Daoy (cell line): Measurements from ENCODE around the gene SYPL1. TPM values are rescaled to one million over a fixed set of nuclear protein-coding genes. Genes with fewer than 3 reads are reported as not detected.

ENCODE experiments used
- DNase-seq: peaks from one replicate; pipeline ENCODE4 v3.0.0-alpha.2; 2015; ENCODE audit warnings: low read depth
- total RNA-seq: library from RNA; depleted of rRNA; stranded (reverse); fragments of >200 nt; shearing (Covaris generic); gene quantifications from 2 replicates; pipeline ENCODE4 v1.2.3, GENCODE V29; 2014

The SYPL1 gene
- total RNA-seq, 1 experiment from 2014 or later: 67.9 TPM

DNA sequence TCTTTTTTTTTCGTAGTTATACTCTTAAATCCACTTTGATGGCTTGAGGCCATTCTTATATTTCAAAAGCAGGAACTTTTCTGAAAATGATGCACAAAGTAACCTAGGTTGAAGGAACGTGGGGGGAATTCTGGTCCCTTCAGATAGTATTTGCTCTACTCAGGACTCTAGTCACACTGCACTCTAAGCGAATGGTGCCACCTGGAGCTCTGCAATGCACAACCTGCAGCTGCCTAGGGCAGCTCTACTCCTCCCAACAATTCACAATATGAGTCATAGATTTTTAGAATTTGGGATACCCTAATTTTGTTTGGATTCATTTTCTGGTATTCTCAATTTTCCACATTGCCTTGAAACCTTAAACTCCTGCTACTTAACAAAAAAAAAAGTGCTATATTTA lies 17.3 kb downstream of the SYPL1 start:
- DNase-seq: no peak

DNA sequence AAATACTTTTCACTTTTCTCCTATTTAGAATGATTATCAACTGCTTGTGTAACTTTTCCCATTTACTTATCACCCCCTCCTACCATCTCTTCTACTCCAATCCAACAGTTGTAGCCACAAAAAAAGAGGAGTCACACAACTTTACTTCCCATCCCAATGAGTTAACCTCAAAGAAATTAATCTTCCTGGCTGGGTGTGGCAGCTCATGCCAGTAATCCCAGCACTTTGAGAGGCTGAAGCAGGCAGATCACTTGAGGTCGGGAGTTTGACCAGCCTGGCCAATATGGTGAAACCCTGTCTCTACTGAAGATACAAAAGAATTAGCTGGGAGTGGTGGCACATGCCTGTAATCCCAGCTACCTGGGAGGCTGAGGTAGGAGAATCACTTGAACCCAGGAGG lies 19.9 kb downstream of the SYPL1 start:
- no peak for DNase-seq

DNA sequence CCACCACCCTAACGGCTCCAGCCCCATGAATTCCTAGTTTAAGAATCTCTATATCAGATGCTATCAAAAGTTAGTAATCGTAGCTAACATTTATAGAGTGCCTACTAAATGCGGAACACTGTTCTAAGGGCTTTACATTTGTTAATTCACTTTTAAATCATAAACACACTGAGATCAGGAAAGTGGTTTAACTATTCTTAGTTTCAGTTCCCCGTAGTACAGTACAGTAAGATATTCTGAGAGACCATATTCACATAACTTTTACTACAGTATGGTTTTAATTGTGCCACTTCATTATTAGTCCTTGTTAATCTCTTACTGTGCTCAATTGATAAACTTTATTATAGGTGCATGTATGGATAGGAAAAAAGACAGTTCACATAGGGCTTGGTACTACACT lies 22.5 kb downstream of the SYPL1 start:
- DNase-seq: no peak

DNA sequence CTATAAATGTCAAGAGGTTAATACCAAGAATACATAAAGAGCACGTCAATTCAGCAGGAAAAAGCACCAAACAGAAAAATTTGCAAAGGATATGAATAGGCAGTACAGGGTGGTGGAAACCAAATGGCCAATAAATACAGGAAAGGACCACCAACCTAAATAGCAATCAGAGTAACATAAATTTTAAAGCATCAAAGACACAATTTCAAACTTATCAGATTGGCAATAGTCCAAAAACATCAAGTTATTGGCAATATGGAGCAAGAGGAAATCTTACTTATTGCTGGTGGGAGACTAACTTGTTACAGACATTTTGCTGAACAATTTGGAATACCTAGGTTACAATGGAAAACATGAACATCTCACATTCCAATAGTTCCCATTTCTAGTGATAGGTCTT lies 24.1 kb downstream of the SYPL1 start:
- no peak for DNase-seq

DNA sequence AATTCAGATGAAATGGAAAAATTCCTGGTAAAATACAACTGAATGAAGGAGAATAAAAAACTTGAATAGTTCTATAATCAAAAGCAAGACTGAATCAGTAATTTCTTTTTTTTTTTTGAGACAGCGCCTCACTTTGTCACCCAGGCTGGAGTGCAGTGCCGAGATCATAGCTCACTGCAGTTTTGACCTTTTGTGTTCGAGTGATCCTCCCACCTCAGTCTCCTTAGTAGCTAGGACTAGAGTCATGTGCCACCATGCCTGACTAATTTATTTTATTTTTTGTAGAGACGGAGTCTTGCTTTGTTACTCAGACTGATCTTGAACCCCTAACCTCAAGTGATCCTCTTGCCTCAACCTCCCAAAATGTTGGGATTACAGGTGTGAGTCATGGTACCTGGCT lies 26.1 kb downstream of the SYPL1 start:
- no peak for DNase-seq

DNA sequence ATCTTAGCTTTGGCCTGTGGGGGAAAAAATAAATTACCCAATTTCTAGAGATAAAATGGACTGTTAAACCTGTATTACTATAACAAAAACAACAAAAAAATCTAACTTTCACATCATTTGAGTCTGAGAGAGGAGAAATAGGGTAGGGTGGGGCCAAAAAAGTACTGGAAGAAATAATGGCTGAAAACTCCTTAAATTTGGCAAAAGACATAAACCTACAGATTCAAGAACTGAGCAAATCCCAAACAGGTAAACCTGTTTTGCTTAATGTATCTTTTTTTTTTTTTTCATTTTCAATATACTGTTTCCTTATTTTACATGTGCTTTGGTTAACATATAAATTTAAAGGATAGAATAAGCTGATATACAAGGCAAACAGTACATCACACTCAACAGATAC lies 27.1 kb downstream of the SYPL1 start:
- no peak for DNase-seq

DNA sequence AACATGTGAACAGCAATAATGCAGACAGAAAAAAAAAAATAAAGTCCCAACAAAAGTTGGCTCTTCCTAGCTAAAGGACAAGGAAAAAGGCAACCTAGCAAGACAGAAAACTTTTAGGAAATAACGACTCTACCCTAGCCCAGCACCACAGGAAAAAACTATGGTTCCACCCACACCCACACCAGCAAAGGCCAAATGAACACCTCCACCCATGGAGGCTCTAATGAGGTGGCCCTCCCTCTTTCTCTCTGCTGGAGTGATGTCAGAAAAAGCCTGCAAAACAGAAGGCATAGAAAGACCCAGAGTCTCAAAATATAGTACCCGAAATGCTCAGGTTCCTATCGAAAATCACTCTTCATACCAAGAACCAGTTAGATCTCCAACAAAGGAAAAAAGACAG lies 28.4 kb downstream of the SYPL1 start:
- no peak for DNase-seq

DNA sequence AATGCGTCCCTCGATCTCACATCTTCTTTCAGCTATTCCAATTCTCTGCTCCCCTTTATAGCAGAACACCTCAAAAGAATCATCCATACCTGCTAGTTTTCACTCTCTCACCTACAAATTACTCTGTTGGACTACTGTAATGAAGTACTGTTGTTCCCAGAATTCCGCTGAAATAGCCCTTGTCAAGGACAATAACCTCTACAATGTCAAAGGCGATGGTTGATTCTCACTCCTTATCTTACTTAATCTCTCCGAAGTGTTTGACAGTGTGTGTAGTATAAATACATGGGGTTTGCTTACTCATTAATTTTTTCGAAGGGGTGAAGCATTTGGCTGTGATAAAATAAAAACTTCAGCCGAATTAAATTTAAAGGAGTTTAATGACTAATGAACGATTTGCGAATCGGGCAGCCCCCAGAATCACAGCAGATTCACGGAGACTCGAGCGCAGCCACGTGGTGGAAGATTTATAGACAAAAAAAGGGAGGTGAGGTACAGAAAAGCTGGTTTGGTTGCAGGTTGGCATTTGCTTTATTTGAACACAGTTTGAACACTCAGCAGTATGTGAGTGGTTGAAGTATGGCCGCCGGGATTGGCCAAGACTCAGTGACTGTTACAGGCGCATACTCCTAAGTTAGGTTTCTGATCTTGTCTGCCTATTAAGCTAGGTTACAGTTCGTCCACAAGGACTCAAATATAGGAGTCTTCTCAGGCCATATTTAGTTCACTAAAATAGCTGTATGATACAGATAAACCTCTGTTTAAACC lies 29.8 kb downstream of the SYPL1 start:
- no peak for DNase-seq

DNA sequence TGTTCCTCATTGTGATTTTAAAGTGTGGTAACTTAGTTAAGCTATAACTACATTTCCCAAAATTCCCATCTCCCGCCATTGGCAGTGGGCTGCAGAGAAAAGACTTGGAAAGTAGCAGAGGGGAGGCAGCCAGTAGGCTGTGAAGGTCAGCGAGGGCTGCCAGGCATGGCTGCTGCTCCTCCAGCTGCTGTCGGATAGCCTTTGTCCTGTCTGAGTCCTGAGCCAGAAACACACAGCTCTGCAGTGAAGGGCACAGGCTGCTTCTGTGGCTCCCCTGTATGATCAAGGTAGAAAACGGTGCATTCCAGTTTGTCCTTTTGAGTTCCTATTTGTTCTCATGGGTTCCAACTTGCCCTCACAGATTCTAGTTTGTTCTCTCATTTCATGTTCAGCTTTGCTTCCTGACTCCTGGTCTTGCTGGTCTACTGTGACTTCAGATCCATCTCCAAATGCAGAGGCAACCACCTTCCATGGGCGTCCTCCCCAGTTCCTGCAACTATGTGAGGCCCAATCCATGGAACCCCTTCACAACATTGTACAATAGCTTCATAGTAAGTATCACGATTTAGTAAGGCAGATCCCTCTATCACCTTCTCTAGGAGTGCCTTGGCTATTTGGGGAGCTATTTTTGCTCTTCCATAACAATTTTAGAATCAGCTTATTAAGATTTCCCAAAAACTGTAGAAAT lies 31.7 kb downstream of the SYPL1 start:
- DNase-seq: no peak

DNA sequence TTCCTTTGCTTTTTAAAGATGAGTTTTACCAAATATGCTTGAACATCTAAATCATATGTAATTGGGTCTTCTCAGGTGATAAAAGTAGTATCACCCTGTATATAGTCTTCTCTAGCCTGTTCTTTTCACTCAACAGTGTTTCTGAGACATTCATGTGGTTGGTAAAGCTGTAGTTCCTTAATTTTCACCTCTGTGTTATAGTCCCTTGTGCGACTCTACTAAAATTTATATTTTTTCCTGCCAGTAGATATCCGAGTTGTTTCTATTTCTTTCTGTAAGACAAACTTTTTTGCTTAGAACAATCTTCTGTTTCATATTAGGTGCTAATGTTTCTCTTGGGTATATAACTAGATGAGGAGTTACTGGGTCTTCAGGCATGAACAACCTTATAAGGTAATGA lies 35.6 kb downstream of the SYPL1 start:
- DNase-seq: no peak

DNA sequence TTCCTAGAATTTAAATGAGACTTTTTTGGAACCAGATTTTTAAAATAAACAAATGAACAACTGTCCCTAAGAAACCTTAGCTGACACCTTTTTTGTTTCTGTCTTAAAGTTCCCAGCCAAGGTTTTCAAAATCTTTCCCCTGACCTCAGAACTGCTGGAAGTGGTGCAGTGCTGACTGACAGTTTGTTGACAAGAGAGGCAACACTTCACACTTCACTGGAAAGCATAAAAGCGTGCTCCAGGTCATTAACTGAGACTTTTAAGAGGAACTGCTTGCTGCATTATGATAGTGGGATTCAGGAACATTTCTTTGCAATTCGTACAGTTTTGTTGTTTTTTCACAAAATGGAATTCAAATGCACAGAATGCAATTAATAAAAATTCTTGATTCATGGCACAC lies 36.2 kb downstream of the SYPL1 start:
- DNase-seq: no peak

DNA sequence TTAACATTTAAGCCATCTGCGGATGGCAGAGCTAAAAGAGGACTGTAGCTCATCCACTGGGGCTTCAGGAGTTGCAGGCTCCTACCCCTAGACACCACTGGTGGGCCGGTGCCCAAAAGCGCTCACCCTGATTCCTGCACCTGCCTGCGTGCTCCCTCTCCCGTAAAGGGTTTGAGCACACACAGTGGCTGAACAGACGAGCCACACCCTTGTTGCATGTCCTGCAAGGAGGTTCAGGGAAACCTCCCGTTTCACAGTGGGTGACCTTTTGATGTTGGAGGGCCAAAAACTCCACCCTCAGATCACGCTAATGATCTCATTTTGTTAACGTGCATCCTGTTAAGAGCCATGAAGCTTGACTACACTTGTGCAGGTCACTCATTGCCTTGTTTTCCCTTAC lies 37.9 kb downstream of the SYPL1 start:
- DNase-seq: no peak

DNA sequence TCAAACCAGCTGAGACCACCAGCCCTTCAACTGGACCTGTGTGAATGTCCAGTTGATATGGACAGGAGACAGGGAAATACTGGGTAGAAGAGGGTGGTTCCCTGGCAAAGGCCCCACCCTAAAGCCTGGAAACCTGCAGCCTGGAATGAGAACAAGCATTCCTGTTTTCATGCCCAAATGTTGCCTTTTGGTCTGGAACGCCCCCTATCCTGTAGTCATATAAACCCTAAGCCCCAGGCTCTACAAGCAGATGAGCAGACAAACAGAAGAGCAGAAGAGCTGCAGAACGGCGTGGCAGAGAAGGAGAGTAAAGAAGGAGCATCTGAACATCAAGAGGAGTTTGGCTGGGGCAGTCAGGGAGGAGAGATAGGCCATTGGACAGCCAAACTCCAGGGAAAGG lies 38.4 kb downstream of the SYPL1 start:
- DNase-seq: no peak

DNA sequence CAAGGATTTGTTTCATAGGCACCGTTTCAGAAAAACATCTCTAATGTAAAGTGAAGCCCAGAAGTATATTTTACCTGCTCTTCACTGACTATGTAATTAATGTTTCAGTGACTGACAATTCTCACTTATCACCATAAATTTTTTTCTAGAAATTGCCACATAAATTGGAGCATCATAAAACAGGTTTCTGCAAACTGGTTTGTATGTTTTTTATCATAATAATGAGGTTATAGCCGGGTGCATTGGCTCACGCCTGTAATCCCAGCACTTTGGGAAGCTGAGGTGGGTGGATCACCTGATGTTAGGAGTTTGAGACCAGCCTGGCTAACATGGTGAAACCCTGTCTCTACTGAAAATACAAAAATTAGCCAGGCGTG lies 39.4 kb downstream of the SYPL1 start:
- no peak for DNase-seq

DNA sequence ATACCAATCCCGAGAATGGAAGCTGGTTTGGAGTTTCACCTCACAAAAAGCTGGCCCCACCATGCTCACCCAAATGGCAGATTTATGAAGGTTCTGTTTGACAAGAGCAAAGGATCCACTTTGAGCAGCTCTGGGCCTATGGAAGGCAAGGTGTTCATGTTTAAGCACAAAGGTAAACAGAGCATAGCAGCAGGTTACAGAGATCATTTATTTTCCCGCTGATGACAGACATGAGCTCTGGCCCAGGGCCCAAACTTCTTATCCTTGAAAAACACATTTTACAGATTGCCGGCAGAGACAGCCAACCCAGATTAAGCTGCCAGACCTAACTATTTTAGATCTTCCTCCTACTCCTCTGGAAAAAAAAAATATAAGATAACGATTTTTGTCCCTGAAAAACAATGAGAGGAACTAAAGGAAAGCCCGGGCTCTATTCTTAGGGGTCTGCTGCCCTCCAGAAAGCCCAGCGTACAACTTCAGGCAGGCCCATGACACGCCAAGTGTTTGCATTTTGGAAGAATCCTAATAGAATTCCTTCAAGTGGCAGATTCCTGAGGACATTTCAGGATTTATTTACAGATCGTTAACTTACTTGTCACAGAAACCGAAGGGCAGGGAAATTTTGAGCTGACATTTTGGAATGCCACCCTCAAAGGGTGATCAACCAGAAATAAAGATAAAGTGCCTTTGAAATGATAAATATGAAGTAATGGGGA lies 40.0 kb downstream of the SYPL1 start:
- no peak for DNase-seq

DNA sequence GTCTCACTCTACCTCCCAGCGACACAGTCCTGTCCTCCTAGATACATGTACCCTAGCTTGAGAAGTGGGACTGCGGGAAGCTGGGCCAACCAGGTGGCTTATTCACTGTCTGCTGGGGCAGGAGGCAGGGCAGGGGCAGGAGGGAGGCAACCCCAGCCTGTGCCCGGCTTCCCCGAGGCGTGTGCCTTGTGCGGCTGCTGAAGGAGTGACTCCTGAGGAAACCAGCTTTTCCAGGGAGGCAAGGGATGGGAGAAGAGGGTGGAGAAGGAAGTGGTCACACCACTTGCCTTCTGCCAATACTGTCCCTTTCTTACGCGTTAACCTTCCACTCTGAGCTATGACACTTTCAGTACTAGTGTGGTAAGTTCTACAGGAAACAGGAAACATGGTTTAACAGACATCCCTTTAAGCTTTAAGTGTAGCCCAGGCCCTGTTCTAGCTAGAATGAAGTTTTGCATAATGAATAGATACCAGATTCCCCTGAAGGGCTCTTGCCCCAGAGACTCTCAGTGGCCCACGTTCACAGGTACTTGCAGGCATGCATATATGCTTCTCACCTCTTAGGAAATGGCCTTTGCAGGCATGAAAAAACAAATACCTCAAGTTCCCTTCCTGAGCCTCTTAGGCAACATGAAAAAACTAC lies 40.6 kb downstream of the SYPL1 start:
- DNase-seq: peak; percentile 56

DNA sequence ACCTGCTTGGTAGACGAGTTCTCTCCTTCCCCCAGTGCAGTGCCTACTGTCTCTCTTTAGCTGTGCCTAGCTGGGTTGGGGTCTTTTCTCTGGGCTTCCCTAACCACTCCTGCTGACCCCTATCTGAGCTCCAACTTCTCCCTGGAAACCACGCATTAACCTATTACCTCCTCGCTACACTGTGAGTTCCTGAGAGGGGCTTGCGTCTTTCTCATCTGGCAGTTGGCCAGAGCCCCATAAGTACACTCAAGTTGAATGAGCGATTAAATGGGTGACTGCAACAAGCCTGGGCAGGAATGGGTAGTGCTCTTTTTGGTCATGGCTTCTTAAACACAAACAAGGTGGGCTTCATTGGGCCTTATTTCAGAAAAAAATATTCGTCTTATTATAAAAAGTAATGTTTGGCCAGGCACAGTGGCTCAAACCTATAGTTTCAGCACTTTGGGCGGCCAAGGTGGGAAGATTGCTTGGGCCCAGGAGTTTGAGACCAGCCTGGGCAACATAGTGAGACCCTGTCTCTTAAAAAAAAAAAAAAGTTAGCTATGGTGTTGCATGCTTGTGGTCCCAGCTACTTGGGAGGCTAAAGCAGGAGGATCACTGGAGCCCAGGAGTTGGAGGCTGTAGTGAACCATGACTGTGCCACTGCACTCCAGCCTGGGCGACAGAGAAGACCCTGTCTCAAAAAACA lies 41.4 kb downstream of the SYPL1 start:
- DNase-seq: no peak

DNA sequence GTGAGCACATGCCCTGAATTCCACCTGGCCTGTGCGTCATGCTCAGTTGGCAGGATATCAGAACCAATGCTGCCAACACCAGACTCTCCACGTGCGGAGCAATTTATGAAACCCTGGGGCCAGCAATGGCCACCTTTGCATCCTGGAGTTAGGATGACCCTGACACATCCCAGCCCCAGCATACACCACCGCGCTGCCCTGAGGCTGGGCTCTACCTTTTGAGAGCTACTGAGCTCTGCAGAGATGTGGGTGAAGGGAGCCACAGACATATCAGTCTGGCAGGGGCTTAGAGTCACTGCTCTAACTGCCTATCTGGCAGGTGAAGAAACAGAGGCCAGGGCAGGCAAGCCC lies 41.9 kb downstream of the SYPL1 start:
- peak; percentile 54 for DNase-seq

DNA sequence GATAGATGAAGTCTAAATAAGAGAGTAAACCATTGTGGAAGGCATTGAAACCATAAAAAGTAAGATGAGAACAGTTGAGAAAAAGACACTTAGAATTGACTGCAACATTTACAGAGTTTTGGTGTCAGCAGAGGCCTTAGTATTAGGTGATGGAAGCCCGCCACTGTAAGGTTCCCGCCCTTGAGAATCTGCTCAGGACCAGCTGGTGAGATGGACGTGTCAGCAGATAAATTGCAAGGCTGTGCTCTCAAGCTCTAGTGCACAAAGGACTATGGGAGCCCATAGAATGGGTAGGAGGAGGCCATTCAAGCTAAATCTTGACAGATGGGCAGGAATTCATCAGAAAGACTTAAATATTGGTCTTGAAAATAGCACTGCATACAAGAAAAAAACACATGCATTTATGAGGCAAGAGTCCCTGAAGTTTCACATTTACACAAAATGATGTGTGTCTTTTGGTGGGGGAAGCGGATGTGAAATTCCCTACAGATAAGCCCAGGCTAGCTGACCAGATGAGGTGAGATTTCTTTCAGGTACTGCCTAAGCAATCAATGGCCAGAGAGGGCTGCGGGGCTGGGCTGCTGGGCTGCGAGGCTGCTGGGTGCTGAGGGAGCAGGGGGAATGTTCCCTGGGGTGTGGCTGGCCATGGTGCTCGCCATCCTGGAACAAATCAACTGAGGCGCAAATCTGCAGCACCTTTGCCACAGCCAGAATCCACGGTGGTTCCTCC lies 42.5 kb downstream of the SYPL1 start:
- no peak for DNase-seq

DNA sequence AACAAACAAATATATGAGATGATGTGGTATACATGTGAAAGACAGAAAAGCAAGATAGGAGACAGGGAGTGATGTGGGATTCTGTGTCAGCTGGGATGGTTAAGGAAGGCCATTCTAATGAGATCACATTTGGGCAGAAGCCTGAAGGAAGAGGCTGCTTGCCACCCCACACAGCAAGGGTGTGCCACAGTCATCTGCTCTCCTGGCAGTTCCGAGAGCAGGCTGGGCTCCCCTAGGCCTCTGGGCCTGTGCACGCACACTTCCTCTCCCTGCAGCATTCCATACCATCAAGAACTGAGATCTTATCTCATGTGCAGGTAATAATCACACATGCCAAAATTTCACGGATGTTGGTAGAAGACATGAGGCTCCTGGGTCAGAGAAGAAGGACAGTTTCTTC lies 43.1 kb downstream of the SYPL1 start:
- DNase-seq: peak; percentile 65

DNA sequence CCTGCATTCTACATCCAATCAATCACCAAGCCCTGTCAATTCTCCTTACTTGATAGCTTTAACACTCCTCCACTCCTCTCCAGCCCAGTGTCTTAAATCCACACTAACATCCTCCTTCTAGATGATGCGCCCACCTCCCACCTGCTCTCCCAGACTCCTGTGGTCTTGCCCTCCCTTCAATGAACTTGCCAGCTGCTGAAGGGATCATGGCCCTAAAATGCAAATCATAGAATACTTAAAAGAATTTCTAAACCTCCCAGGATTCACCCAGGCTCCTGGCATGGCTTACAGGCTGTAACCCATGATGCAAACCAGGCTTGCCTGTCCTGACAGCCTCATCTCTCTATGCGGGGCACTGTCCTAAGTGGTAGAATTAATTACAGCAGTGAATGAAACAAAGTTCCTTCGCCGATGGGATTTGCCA lies 43.6 kb downstream of the SYPL1 start:
- DNase-seq: no peak
